ENCODE data around the gene TIMM10. TPM values are rescaled to one million over a fixed set of nuclear protein-coding genes. Genes with fewer than 3 reads are reported as not detected.

The TIMM10 gene
- total and polyA plus RNA-seq, 2 donors (not counting 1 experiment from before 2014, with no cell fraction given), result 32.2 to 57.6 TPM

GRCh38 chr11:57523419-57523818 is 7.1 kb downstream of the TIMM10 start:
- Histone ChIP-seq H4K20me1 (ENCODE audit: control insufficient read depth, extremely low read depth, insufficient read depth, low read length) (no peaks in the 10 kb centered on the region), H3K27ac (ENCODE audit: insufficient read depth, low read length) (no peak overlapping the region), H3K4me1 (ENCODE audit: control insufficient read depth, extremely low read depth, insufficient read depth, low read length) (no peaks in the 10 kb centered on the region), H3K9me3 (ENCODE audit: control insufficient read depth, insufficient read depth, low read depth, low read length) (no peaks in the 10 kb centered on the region), H3K4me3 (replicated peaks in 1 of 4; ENCODE audit: control extremely low read depth in 1 of 4, insufficient read depth in 1 of 4, low read depth in 3 of 4, low read length in 4 of 4) (no peak overlapping the region), H3K36me3 (ENCODE audit: control insufficient read depth, insufficient read depth, low read length) (no peaks in the 10 kb centered on the region), H3K9ac (ENCODE audit: insufficient read depth, low read length) (no peak overlapping the region), H2AFZ (ENCODE audit: low read length) (no peak overlapping the region), H3K79me2 (ENCODE audit: control insufficient read depth, insufficient read depth, low read length) (no peaks in the 10 kb centered on the region), H3K4me2 (ENCODE audit: extremely low read depth, insufficient read depth, low read length) (no peak overlapping the region), H3K27me3 (ENCODE audit: control insufficient read depth, insufficient read depth, low read length) (no peaks in the 10 kb centered on the region)
- no peak for DNase-seq (ENCODE audit: low read depth in 2 of 2)
- no peak for TF ChIP-seq EZH2 (IDR thresholded peaks at IDR 0.05; ENCODE audit: low read length, missing control alignments)
- TF ChIP-seq CTCF (conservative IDR thresholded peaks at IDR 0.05 in 1 of 2, IDR thresholded peaks at IDR 0.05 in 1 of 2; ENCODE audit: low read depth in 1 of 2, low read length in 2 of 2), result no peak

- H3K9me3 ChIP-seq (ENCODE audit: control insufficient read depth, insufficient read depth, low read depth, low read length), result no peaks in the 10 kb centered on the region
- no peak overlapping the region for H3K9ac ChIP-seq (ENCODE audit: insufficient read depth, low read length)
- no peaks in the 10 kb centered on the region for H3K27me3 ChIP-seq (ENCODE audit: control insufficient read depth, insufficient read depth, low read length)
- H3K4me1 ChIP-seq (ENCODE audit: control insufficient read depth, extremely low read depth, insufficient read depth, low read length), result peaks cover under 1% of the 10 kb centered on the region
- no peak for DNase-seq (ENCODE audit: low read depth in 2 of 2)
- H3K79me2 ChIP-seq (ENCODE audit: control insufficient read depth, insufficient read depth, low read length), result no peaks in the 10 kb centered on the region
- no peak overlapping the region for H3K4me3 ChIP-seq (replicated peaks in 1 of 4; ENCODE audit: control extremely low read depth in 1 of 4, insufficient read depth in 1 of 4, low read depth in 3 of 4, low read length in 4 of 4)
- no peak overlapping the region for H3K27ac ChIP-seq (ENCODE audit: insufficient read depth, low read length)
- H3K4me2 ChIP-seq (ENCODE audit: extremely low read depth, insufficient read depth, low read length), result no peak overlapping the region
- no peak for TF ChIP-seq CTCF (conservative IDR thresholded peaks at IDR 0.05 in 1 of 2, IDR thresholded peaks at IDR 0.05 in 1 of 2; ENCODE audit: low read depth in 1 of 2, low read length in 2 of 2)
- no peak for TF ChIP-seq EZH2 (IDR thresholded peaks at IDR 0.05; ENCODE audit: low read length, missing control alignments)
- no peaks in the 10 kb centered on the region for H3K36me3 ChIP-seq (ENCODE audit: control insufficient read depth, insufficient read depth, low read length)
- H4K20me1 ChIP-seq (ENCODE audit: control insufficient read depth, extremely low read depth, insufficient read depth, low read length), result no peaks in the 10 kb centered on the region
- no peak overlapping the region for H2AFZ ChIP-seq (ENCODE audit: low read length)
Observed at GRCh38 chr11:57521116-57521515, 9.4 kb downstream of the TIMM10 start.

- H3K9ac ChIP-seq (ENCODE audit: insufficient read depth, low read length), result peak overlapping the region; percentile 69
- no peaks in the 10 kb centered on the region for H3K9me3 ChIP-seq (ENCODE audit: control insufficient read depth, insufficient read depth, low read depth, low read length)
- H3K4me2 ChIP-seq (ENCODE audit: extremely low read depth, insufficient read depth, low read length), result peak overlapping the region; percentile 91
- peak overlapping the region; percentile 50 for H3K27ac ChIP-seq (ENCODE audit: insufficient read depth, low read length)
- TF ChIP-seq EZH2 (IDR thresholded peaks at IDR 0.05; ENCODE audit: low read length, missing control alignments) (no peak), CTCF (conservative IDR thresholded peaks at IDR 0.05 in 1 of 2, IDR thresholded peaks at IDR 0.05 in 1 of 2; ENCODE audit: low read depth in 1 of 2, low read length in 2 of 2) (no peak)
- peaks cover 3% of the 10 kb centered on the region for H3K36me3 ChIP-seq (ENCODE audit: control insufficient read depth, insufficient read depth, low read length)
- H3K79me2 ChIP-seq (ENCODE audit: control insufficient read depth, insufficient read depth, low read length), result no peaks in the 10 kb centered on the region
- peaks cover 3% of the 10 kb centered on the region for H3K4me1 ChIP-seq (ENCODE audit: control insufficient read depth, extremely low read depth, insufficient read depth, low read length)
- no peaks in the 10 kb centered on the region for H4K20me1 ChIP-seq (ENCODE audit: control insufficient read depth, extremely low read depth, insufficient read depth, low read length)
- no peak for DNase-seq (ENCODE audit: low read depth in 2 of 2)
- H3K27me3 ChIP-seq (ENCODE audit: control insufficient read depth, insufficient read depth, low read length), result no peaks in the 10 kb centered on the region
- H2AFZ ChIP-seq (ENCODE audit: low read length), result peak overlapping the region; percentile 87
- peak overlapping the region; percentile 80 to 92 (median 88) for H3K4me3 ChIP-seq (replicated peaks in 1 of 4; ENCODE audit: control extremely low read depth in 1 of 4, insufficient read depth in 1 of 4, low read depth in 3 of 4, low read length in 4 of 4)
Observed at GRCh38 chr11:57516061-57516443, 14.5 kb downstream of the TIMM10 start.

All from fibroblast of lung (primary cell).